Loucy (cell line): ENCODE results near the gene CYGB.

ENCODE experiments used
- EZH2phosphoT487 ChIP-seq: fragments of 200-600 bp; IDR thresholded peaks from 2 replicates; pipeline ENCODE4 v1.6.1; 2018; ENCODE audit warnings: antibody characterized with exemption, mild to moderate bottlenecking, moderate library complexity, borderline replicate concordance
- TF ChIP-seq, protein P1 (sequence below): fragments of 200-600 bp; sonication (generic); conservative IDR thresholded peaks from 2 replicates; pipeline ENCODE4 v1.5.1; 2014; ENCODE audit warnings: mild to moderate bottlenecking, antibody characterized with exemption, low read length

DNA sequence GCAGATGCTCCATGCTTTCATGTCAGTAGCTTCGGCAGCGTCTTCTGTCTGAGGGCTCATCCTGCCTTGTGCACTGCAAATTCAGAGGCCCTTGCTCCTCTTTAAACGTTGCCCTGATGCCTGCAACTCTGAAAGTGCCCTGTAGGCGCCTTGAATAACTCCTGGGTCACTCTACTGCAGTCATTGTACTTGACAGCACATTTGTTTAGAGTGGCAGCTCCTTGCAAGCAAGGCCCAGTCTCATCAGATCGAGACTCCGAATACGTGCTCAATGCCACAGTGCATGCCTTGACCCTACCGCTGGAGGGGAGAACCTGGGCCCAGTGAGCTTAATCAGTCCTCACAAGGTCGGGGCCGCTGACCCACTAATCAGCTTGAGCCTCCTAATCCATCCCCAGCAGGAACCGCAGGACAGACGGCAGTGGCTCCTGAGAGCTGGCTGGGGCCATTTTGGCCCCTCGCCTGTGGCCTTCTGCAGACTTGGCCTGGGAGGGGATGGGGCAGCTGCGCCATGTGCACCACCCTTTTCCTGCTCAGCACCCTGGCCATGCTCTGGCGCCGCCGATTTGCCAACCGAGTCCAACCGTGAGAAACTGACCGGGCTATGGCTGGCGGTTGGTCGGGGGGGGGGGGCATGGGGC, 2.2 kb upstream of the CYGB start, which contains the start of gene PRCD:
- TF ChIP-seq, protein P1, sequence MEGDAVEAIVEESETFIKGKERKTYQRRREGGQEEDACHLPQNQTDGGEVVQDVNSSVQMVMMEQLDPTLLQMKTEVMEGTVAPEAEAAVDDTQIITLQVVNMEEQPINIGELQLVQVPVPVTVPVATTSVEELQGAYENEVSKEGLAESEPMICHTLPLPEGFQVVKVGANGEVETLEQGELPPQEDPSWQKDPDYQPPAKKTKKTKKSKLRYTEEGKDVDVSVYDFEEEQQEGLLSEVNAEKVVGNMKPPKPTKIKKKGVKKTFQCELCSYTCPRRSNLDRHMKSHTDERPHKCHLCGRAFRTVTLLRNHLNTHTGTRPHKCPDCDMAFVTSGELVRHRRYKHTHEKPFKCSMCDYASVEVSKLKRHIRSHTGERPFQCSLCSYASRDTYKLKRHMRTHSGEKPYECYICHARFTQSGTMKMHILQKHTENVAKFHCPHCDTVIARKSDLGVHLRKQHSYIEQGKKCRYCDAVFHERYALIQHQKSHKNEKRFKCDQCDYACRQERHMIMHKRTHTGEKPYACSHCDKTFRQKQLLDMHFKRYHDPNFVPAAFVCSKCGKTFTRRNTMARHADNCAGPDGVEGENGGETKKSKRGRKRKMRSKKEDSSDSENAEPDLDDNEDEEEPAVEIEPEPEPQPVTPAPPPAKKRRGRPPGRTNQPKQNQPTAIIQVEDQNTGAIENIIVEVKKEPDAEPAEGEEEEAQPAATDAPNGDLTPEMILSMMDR: no peak; the same call in 1 of the 2 replicates
- TF ChIP-seq EZH2phosphoT487: no peak
